ENCODE measurements around the gene WAC.
"Not testable (repeated sequence)": the region's sequence is repeated elsewhere in the genome, so short reads cannot be mapped to it uniquely, and the experiment has no call there.

WAC gene

GRCh38 chr10:28619455-28619854 is 86.5 kb downstream of the WAC start:
- DNase-seq = no peak

GRCh38 chr10:28620251-28620650 is 87.3 kb downstream of the WAC start:
- DNase-seq = no peak

GRCh38 chr10:28623483-28623882 is 90.6 kb downstream of the WAC start:
- no peak for DNase-seq

GRCh38 chr10:28624351-28624750 is 91.4 kb downstream of the WAC start:
- no peak for DNase-seq

- no peak for DNase-seq
Measured at GRCh38 chr10:28627102-28627501, 94.2 kb downstream of the WAC start.

- peak; percentile 33 for DNase-seq
Measured at GRCh38 chr10:28628184-28628893, 95.4 kb downstream of the WAC start.

GRCh38 chr10:28631896-28632583 is 99.1 kb downstream of the WAC start:
- DNase-seq = no peak

- DNase-seq = no peak
Measured at GRCh38 chr10:28632584-28632945, 99.6 kb downstream of the WAC start.

GRCh38 chr10:28633750-28634149 is 100.8 kb downstream of the WAC start:
- DNase-seq = no peak

- no peak for DNase-seq
Measured at GRCh38 chr10:28637346-28637745, 104.4 kb downstream of the WAC start.

- DNase-seq = no peak
Measured at GRCh38 chr10:28638392-28638791, 105.5 kb downstream of the WAC start.

- no peak for DNase-seq
Measured at GRCh38 chr10:28640551-28640950, 107.6 kb downstream of the WAC start.

GRCh38 chr10:28644647-28645046 is 111.7 kb downstream of the WAC start:
- no peak for DNase-seq

GRCh38 chr10:28652106-28652505 is 119.2 kb downstream of the WAC start:
- no peak for DNase-seq

GRCh38 chr10:28652703-28653102 is 119.8 kb downstream of the WAC start:
- no peak for DNase-seq

GRCh38 chr10:28658824-28659223 is 125.9 kb downstream of the WAC start:
- DNase-seq = not testable (repeated sequence)

GRCh38 chr10:28661035-28661434 is 128.1 kb downstream of the WAC start:
- DNase-seq = no peak

GRCh38 chr10:28663576-28664368 is 130.9 kb downstream of the WAC start:
- DNase-seq = peak; percentile 49

GRCh38 chr10:28664369-28664740 is 131.4 kb downstream of the WAC start:
- DNase-seq = no peak

- DNase-seq = no peak
Measured at GRCh38 chr10:28666751-28667467, 134.0 kb downstream of the WAC start.

GRCh38 chr10:28668363-28669226 is 135.7 kb downstream of the WAC start:
- DNase-seq = no peak
